ENCODE measurements around the gene TIMP4.

The TIMP4 gene

DNA sequence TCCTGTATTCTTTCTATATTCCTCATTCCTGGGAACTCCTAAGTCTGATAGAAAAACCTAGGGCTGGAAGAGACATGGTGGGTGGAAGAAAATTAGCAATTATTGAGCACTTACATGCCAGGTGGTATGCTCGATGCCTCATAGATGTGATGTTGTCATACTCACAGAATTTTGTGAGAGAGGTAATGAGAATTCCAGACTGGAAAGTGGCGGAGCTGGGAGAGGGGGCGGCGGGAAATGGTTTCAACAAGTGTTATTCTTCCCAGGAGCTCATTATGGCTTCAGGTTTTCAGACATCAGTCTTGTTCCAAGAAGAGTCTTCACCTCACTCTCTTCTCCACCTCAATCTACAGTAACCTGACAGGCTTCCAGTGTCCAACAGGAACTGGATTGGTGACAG, 16.2 kb downstream of the TIMP4 start:
- DNase-seq, result no peak

DNA sequence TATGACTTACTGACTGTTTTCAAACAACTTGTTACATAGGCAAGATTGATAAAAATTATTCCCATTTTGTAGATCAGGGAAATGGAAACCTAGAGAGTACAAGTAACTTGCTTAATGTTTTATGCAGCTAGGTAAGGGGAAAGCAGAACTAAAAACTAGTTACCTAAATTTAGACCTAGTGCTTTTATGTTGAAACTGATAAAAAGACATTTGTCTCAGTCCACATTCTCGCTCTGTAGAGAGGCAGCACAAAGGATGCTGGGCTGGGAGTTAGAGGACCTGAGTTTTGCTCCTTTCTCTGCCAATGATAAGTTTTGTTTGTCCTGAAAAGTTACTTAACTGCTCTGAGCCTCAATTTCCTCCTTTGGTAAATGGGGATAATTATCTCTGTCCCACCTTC, 17.4 kb downstream of the TIMP4 start:
- DNase-seq, result no peak

DNA sequence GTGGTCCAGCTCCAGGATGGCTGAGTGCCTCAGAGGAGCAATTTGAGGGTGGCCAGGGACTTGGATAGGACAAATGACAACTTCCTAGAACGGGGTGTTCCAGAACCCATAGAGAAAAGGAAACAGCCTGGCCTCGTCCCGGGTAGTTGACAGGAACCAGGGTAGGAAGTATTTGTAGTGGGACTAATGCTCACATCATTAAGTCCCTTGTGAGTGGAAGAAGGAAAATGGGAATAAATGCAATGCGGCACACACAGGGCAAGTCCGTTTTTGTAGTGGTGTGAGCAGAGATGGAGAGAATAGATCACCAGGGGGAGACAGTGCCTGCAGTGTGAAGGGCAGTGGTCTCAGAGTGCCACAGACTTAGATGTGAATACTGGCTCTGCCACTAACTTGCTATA, 19.6 kb downstream of the TIMP4 start:
- no peak for DNase-seq

DNA sequence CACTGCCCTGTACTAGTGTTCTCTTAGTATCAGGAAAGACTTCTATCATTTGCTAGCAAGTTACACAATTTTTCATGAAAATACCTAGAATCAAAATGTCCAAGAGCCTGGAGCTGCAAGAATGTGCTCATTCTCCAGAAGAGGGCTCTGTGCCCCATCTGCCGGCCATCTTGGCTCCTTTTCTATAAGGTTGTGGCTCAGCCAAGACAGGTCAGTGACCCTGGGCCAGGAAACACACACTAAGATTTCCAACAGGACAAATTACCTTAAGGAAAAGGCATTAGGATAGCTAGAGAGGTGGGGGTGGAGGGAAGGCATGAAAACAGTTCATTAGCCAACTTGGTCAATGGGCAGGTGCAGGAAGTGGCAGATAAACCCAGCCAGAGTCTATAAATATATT, 20.7 kb downstream of the TIMP4 start:
- DNase-seq, result no peak

DNA sequence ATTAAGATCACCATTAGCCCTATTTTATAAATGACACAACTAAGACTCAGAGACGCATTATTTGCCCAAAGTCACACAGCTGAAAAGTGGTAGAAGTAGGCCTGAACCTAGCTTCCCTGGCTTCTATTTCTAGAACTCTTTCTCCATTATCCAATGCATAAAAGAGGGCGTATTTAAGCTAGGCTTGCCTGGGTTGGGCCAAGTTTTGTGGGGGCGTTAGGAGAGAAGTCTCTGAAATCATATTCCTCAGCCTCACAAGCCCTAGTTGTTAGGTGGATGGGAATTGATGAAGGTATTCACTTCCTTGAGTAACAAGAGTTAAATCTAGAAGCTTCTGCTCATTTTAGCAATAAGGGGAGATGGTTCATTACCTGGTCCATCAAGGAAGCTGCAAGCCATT, 22.3 kb downstream of the TIMP4 start:
- no peak for DNase-seq

DNA sequence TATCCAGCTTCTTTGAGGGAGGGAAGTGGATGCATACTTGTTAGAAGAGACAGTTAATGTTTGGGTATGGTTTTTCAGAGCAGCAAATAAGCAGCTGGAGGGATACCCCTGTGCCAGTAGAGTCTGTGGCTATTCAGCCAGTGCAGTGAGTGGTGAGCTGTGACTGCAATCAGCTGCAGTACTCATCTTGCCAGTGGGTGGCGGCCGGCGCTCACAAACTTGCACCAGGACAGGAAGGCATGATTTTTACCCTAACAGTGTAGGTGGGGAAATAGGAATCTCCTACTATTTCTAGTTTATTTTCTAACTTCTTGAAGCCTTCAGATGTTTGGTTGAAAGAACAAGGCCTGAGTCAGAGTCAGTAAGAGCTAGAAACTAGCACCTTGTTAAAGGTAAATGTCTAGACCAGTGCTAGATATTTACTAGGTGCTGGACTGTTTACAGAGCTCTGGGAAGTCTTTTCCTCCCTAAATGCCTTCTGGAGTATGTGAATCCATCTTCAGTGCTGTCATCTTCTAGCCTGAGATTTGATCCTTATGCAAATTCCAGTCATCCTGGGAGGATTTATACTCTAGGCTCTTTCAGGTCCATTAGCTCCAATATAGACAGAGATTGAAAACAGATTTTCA, 23.6 kb downstream of the TIMP4 start:
- DNase-seq, result peak; percentile 24

DNA sequence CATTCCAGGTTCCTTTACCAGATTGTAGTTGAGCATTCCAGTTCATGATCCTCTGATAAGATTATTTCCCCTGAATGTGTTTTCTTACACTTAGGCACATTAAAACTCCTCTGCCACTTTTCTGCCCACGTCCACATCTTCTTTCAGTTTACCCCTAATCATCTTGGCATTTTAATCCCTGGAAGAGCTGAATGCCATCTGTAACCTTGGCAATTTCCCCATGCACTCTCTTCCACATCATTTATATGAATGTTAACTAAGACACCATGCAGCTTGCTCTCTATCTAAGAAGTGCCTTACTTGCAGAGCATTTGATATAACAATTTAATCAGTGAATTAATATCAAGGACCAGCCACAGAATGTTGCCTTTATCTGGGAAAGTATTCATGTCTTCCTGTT, 25.8 kb downstream of the TIMP4 start:
- DNase-seq, result no peak

DNA sequence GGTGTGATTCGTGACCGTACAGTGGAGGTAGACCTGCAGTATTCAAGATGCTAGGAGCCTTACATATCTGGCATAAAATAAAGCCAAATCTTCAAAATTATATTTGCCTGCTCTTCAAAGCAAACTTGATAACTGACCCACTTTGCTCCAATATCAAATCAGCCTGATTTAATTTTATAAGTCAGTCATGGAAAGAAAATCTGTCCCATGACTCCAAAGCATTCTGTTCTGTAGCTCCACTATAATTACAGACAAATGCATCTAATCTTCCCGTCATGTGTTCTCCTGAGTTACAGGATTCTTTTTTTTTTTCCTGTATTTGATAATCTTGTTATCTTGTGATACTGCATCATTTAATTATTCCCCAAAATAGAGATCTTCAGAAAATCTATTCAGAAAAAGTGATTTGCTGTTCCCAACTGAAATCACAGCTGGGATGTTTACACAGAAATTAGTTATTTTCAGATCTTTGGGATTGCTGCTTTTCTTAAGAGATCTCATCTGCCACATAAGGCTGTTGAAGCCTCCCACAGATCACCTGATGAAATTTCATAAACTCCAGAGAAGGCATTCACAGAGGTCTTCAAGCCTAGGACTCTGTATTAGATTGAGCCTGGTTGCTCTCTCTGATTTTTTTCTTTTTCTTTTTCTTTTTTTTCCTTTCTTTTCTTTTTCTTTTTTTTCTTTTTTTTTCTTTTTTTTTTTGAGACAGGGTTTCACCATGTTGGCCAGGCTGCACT, 27.2 kb downstream of the TIMP4 start:
- DNase-seq, result no peak

DNA sequence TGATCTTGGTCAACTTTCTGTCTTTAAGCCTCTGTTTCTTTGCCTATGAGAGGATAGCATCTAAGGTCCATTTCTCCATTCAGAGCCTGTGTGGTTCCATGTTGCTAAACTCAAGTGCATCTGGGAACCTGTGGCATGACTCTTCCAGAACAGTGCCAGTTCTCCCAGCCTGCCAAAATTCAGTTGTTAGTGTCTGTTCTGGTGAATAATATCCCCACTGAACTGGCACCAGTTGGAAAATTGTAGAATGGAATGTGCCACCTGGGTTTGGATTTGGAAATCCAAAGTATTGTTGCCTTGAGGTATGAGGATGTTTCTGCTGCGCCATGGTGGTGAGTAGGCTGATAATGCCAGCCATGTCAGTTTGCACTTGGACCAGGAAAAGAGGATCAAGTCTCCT, 31.3 kb downstream of the TIMP4 start:
- no peak for DNase-seq

DNA sequence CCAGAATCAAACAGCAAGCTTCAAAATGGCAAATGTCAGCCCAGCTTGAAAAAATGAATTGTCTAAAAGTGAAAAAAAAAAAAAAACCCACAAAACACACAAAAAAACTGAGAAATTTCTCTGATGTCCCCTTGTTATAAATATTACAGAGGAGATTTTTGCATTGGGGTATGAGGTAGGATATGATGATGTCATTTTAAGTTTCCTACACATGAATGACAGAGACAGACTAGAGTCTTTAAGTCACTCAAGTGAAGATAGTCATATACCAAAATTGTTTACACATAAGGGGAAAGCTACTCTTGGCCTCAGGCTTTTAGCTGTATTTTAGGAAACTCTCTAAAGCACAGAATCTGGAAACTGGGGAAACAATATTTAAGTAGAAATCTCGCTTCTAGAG, 32.9 kb downstream of the TIMP4 start:
- no peak for DNase-seq

DNA sequence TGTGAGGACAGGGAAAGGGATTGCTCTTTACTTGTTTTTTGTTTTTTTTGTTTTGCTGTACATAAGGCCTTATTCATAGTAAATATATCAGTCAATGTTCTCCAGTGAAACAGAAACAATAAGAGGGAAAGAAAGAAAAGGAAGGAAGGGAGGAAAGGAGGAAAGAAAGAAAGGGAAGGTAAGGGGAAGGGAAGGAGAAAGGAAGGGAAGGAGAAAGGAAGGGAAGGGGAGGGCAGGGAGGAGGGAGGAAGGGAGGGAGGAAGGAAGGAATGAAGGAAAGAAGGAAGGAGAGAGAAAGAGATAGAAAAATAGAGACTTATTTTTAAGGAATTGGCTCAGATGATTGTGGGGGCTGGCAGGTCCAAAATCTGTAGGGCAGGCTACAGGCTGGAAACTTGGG, 37.2 kb downstream of the TIMP4 start:
- no peak for DNase-seq

DNA sequence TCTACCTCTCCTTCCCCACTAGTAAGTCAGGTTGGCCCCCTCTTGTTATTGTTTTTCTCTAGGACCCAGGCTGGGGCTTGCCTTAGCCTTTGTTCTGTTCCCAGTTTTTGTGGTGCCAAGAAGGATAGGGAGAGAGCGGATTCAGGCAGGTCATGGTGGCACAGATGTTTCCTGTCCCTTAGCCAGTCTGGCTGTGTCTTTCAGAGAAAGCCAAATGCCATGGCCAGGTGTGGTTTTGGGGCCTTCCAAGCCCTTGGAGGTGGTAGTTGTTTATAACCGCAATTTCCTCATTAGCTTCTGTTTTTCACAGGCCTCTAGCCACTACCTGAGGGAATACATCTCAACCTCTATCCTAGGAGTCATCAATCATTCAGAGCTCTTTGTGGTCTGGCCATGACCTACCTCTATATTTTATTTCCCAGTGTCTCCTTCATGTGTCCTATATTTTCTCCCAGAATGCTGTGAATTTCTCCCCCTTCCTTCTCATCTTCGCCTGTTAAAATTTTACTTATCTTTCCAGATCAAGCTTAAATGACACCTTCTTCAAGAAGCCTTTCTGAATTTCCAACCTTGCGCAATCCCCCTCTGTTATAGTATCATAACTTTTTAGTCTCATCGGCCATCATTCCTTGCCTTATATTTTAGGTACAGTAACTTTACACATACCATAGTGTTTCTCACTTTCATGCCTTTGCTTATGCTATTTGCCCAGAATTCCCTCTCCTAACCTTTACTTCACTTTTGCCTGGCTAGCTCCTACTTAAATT, 38.2 kb downstream of the TIMP4 start:
- no peak for DNase-seq

DNA sequence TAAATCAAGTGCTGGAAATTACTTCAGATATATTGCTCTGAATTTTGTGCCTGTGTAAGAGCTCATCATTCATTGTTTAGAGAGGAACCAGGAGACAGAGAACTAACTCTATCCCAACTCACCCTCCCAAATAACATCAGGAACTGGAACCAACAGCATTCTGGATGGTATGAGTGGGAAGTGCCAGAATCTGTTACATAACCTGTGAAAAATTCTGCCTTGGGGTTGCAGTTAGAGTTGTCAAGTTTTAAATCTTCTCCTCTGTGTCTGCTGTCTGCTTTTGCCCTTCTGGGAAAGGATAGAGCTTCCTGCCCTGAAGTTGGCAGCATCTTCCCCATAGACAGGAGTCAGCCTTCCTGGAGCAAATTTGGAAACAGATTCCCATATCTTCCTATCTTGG, 41.2 kb downstream of the TIMP4 start:
- DNase-seq, result no peak

DNA sequence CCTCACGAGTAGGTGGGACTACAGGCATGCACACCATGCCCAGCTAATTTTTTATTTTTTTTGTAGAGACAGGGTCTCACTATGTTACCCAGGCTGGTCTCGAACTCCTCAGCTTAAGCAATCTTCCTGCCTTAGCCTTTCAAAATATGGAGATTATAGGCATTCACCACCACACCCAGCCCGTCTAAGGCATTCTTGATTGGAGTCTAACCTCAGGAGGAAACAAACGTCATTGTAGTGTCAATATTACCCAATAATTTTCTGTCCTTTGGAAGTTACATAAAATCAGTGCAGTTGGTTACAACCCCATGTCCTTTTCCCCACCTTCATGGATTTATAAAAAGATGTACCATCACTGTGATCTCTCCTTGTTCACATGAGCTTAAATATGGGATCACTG, 41.8 kb downstream of the TIMP4 start:
- DNase-seq, result no peak

DNA sequence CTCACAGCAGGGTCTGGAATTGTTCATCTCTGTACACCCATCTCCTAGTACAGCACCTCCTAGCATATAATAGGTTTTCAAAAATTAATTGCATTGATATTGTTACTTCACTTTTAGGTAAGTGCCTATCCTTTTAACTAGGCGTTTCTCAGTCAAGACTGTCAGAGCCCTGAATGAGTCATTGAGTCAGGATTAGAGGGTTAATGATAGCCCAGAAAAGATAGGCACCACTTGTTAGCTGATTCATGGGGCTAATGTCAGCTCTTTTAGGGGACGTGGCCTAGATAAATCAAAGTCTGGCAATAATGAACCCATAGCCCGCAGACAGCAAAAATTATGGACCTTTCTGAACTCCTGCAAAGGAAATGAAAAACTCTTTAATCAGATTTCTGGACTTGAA, 42.9 kb downstream of the TIMP4 start:
- DNase-seq, result no peak

DNA sequence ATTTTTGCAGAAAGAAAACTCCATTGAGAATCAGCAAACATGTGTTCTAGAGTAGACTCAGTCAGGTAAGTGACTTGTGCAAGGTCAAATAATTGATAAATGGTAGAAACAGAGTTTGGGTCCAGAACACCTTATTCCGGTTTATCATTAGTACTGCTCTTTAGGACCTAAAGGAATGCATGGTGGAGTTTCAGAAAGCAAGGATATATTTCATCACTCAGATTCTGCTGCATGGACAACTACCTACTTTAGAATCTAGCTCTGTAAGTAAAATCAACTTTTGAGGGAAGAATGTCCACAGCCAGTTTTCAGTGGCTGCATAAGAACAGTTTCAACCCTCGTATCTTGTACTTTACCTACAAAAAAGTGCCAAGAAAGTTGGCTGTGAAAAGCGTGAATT, 43.6 kb downstream of the TIMP4 start:
- DNase-seq, result no peak

DNA sequence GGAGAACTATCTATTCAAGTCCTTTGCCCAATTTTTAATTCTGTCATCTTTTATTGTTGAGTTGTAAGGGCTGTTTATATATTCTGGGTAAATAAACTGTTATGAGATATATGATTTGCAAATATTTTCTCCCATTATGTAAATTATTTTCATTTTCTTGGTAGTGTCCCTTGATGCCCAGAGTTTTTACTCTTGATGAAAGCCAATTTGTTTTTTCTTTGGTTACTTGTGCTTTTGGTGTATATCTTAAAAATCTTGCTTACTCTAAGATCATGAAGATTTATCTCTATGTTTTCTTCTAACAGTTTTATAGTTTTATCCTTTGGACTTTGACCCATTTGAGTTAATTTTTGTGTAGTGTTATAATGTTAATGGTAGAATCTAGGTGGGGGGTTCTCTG, 44.5 kb downstream of the TIMP4 start:
- DNase-seq, result no peak

DNA sequence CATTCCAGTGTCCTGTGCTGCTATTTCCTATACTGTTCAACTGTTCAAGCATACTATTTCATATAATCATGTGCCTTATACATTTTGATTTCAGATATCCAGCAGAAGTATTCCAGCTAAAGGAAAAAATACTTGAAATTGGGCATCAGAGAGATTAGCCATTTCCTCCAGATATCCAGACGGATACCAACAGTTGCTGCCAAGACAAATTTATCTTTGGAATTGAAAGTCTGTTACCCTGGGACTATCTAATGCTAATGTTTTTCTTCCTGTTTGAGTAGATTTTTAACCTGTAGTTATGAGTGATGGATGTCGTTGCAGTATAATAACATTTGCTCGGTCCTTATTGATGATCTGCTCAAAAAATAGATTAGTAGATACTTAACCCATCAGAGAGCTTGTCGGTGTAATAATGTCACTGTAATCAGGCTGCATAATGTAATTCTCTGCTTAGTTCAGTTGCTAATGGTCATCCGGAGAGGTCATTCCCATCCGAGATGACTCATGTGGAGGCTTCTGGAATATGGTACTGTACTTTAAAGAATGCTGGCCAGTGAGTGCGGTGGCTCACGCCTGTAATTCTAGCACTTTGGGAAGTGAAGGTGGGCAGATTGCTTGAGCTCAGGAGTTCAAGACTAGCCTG, 51.5 kb downstream of the TIMP4 start:
- no peak for DNase-seq

All from NCI-H146 (cell line).